ENCODE data around the gene CDK17.

Gene CDK17

DNA sequence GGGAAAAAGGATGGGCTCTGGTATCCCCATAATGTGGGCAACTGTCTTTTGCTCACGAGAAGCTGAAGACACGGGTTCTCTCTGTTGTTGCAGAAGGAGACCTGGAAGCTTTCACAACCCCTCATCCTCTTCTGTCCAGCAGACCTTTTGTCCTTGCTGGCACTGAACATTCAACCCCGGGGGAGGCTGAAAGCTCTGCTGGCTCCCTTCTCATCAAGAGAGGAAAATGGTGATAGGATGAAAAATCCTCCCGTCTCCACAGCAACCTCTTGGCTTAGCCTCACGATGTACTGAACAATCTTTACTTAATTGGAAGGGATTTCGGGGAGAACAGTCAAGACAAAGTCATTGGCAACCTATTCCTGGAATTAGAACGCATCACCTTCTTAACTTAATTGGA is 167.1 kb downstream of the CDK17 start:
- TF ChIP-seq, protein P1, sequence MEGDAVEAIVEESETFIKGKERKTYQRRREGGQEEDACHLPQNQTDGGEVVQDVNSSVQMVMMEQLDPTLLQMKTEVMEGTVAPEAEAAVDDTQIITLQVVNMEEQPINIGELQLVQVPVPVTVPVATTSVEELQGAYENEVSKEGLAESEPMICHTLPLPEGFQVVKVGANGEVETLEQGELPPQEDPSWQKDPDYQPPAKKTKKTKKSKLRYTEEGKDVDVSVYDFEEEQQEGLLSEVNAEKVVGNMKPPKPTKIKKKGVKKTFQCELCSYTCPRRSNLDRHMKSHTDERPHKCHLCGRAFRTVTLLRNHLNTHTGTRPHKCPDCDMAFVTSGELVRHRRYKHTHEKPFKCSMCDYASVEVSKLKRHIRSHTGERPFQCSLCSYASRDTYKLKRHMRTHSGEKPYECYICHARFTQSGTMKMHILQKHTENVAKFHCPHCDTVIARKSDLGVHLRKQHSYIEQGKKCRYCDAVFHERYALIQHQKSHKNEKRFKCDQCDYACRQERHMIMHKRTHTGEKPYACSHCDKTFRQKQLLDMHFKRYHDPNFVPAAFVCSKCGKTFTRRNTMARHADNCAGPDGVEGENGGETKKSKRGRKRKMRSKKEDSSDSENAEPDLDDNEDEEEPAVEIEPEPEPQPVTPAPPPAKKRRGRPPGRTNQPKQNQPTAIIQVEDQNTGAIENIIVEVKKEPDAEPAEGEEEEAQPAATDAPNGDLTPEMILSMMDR (IDR thresholded peaks at IDR 0.05; ENCODE audit: low read depth, low read length, missing control alignments), result no peak
- in situ Hi-C loops (cut with HindIII; ENCODE audit: low sequenced_read_pairs), result loop anchor here (5.0 kb wide), 1 partner anchor 71 kb away; no protein-coding TSS in a partner anchor
- DNase-seq (ENCODE audit: low read depth), result no peak
- no peak overlapping the region for H3K4me3 ChIP-seq (ENCODE audit: low read depth, low read length)

DNA sequence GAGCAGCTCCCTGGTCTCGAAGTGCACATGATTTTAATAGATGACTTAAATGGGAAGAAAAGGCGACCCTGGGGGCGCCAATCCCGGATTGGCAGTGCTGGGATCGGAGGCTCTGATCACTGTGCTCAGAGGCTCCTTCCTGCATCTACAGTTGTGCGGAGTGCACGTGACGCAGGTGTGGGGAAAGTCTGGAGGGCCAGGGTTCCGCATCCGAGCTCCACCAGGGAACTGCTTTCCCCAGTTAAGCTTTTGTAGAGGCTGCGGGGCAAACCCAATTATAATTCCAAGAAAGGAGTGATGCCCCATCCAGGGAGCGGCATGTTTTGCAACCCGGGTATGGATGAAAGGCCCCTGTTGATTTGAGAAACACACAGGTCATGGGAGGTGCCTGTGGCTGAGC is 169.6 kb downstream of the CDK17 start:
- in situ Hi-C loops (cut with HindIII; ENCODE audit: low sequenced_read_pairs), result loop anchor here (5.0 kb wide), 1 partner anchor 68 kb away; no protein-coding TSS in a partner anchor
- DNase-seq (ENCODE audit: low read depth), result no peak
- no peak overlapping the region for H3K4me3 ChIP-seq (ENCODE audit: low read depth, low read length)
- TF ChIP-seq, protein P1 (IDR thresholded peaks at IDR 0.05; ENCODE audit: low read depth, low read length, missing control alignments), result no peak

DNA sequence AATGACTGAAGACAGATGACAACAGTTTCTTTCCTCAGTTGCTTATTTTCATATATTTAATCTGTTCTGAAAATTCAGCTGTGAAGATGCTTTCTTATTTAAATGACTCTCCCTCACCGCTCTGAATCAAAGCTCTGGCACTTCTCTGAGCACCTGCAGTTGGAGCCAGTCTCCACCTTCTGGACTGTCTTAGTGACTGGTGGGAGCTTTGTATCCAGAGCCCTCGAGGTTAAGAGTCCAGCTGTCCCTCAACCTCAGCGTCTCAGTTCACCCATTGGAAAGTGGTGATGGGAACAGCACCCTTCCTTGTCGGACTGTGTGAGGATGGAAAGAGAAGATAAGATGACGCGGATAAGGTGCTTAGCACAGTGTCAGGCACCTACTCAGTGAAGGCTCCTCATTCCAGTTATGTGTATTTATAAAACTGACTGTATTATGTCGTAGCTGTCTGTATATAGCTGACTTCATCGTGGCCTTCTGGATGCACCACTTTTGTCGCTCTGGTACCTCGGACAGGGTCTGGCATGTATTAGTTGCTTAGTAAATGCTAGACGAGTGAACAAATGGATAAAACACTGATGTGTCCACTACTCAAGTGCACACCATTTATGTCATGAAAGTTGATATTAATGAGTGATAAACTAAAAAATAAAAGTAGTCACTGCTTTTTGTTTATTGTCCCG is 171.5 kb downstream of the CDK17 start:
- no peak for DNase-seq (ENCODE audit: low read depth)
- in situ Hi-C loops (cut with HindIII; ENCODE audit: low sequenced_read_pairs), result no loop called here
- no peak overlapping the region for H3K4me3 ChIP-seq (ENCODE audit: low read depth, low read length)
- TF ChIP-seq, protein P1 (IDR thresholded peaks at IDR 0.05; ENCODE audit: low read depth, low read length, missing control alignments), result no peak
